Fibroblast of lung (primary cell): Measurements from ENCODE around the gene DNAJC18.

Source experiments
- CTCF ChIP-seq, 2 donors: IDR thresholded peaks in 1 of 2; conservative IDR thresholded peaks in 1 of 2; 1 replicate in 1 of 2; 2 replicates in 1 of 2; pipeline ENCODE4 v1.5.1; 2011 to 2012; ENCODE audit warnings: low read length in 2 of 2, control low read depth in 1 of 2, inconsistent platforms in 1 of 2, low read depth in 1 of 2, mild to moderate bottlenecking in 1 of 2
- EZH2 ChIP-seq: IDR thresholded peaks from 2 replicates; pipeline ENCODE4 v1.5.1; 2012; ENCODE audit warnings: low read length, control low read depth, mild to moderate bottlenecking; ENCODE audit errors: missing control alignments

- TF ChIP-seq CTCF (conservative IDR thresholded peaks at IDR 0.05 in 1 of 2, IDR thresholded peaks at IDR 0.05 in 1 of 2; ENCODE audit: low read depth in 1 of 2, low read length in 2 of 2) = no peak
- TF ChIP-seq EZH2 = no peak
Observed at GRCh38 chr5:139397921-139398320, 41.4 kb downstream of the DNAJC18 start.
